Transverse colon (tissue), 4 donors: ENCODE results near the gene TMEM208. TPM values are rescaled to one million over a fixed set of nuclear protein-coding genes. Genes with fewer than 3 reads are reported as not detected.

ENCODE experiments used
- DNase-seq: peaks from one replicate; pipeline ENCODE4 v3.0.0-alpha.2; 2019
- H3K27ac ChIP-seq, 4 donors: fragments of 200-600 bp; sonication (generic); 2 replicates each; pipeline ENCODE4 v1.5.1; 2016 to 2018; ENCODE audit warnings: inconsistent platforms in 4 of 4
- H3K27me3 ChIP-seq: fragments of 200-600 bp; sonication (generic); 2 replicates; pipeline ENCODE4 v1.5.1; 2017; ENCODE audit warnings: inconsistent platforms
- H3K36me3 ChIP-seq, 4 donors: fragments of 200-600 bp; sonication (generic); 2 replicates each; pipeline ENCODE4 v1.5.1; 2017 to 2019; ENCODE audit warnings: inconsistent platforms in 4 of 4
- H3K4me1 ChIP-seq, 4 donors: fragments of 200-600 bp; sonication (generic); 2 replicates each; pipeline ENCODE4 v1.5.1; 2017 to 2020; ENCODE audit warnings: inconsistent platforms in 4 of 4
- H3K4me3 ChIP-seq, 4 donors: fragments of 200-600 bp; sonication (generic); 1 replicate in 1 of 4; 2 replicates in 3 of 4; pipeline versions ENCODE4 v1.5.1 to v1.6.1; 2017 to 2019; ENCODE audit warnings: inconsistent platforms in 4 of 4
- H3K9me3 ChIP-seq, 2 donors: fragments of 200-600 bp; sonication (generic); 2 replicates each; pipeline ENCODE4 v1.5.1; 2017 to 2019; ENCODE audit warnings: inconsistent platforms in 2 of 2
- EP300 ChIP-seq: sonication (generic); formaldehyde crosslinking; IDR thresholded peaks from one replicate; pipeline ENCODE4 v1.6.1; 2017; ENCODE audit warnings: antibody characterized with exemption, low read depth
- POLR2A ChIP-seq: fragments of 450-650 bp; IDR thresholded peaks from one replicate; pipeline ENCODE4 v1.6.1; 2016; ENCODE audit warnings: antibody characterized with exemption, mild to moderate bottlenecking, moderate library complexity
- POLR2AphosphoS5 ChIP-seq, 3 donors: sonication (generic); formaldehyde crosslinking; IDR thresholded peaks; one replicate each; pipeline ENCODE4 v1.6.1; 2016; ENCODE audit warnings: antibody characterized with exemption in 3 of 3
- WGBS, 2 donors: methylation state at CpG; one replicate each; pipeline ENCODE4 v1.1.5; 2018; ENCODE audit warnings: low coverage in 1 of 2; 5-methylcytosine and 5-hydroxymethylcytosine counted together
- in situ Hi-C, 4 donors: fragments of 200-750 bp; cut with MboI; loops; one replicate each; pipeline versions ENCODE4 v1.15.0 to v1.15.1; 2017; ENCODE audit warnings: low sequenced_read_pairs in 3 of 4, low pct_ligation_motif_present in 1 of 4, low pct_unique_long_range_greater_than_20kb in 1 of 4
- intact Hi-C: fragments of 100-400 bp; cut with DNase I; formaldehyde crosslinking; loops from one replicate; pipeline ENCODE4 v1.15.1; 2023; ENCODE audit warnings: low total_unique reads
- total RNA-seq, 4 donors: library from RNA; depleted of rRNA; stranded (reverse); fragments of >200 nt; gene quantifications; one replicate each; pipeline ENCODE4 v1.1.0, GENCODE V29; 2016
- TF ChIP-seq, protein P1 (sequence below), 5 experiments: fragments of 200-600 bp in 3 of 5; fragments of 450-650 bp in 2 of 5; sonication (generic) in 3 of 5; IDR thresholded peaks; 1 replicate in 2 of 5; 2 replicates in 3 of 5; pipeline ENCODE4 v1.5.1; 2016 to 2017; ENCODE audit warnings: antibody characterized with exemption in 5 of 5, inconsistent platforms in 3 of 5, mild to moderate bottlenecking in 2 of 5, moderate library complexity in 1 of 5

Gene TMEM208
- total RNA-seq, 4 donors from 2014 or later = 29.5 to 50.2 (median 39.3) TPM; not detected in 1

DNA sequence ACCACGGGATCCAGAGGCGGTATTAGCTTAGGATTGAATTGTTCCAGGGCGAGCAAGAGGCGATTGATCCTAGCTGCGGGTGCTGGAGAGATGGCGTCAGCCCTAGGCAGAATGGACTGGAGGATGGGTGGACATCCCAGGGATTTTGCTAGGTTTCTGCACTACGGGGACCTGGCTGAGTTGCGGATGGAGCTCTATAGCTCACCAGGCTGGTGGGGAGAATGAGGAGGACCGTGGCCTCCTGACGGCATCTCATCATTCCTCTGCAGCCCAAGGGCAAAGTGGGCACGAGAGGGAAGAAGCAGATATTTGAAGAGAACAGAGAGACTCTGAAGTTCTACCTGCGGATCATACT, 614 bp downstream of the TMEM208 start:
- Histone ChIP-seq H3K4me1 (peaks cover 7 to 21% (median 16%) of the 10 kb centered on the region in 4 donors), H3K27ac (peak overlapping the region; percentile 82 to 86 (median 84)), H3K27me3 (no peaks in the 10 kb centered on the region), H3K9me3 (no peaks in the 10 kb centered on the region), H3K4me3 (peak overlapping the region; percentile 68 to 94 (median 82)), H3K36me3 (peaks cover 0 to 18% (median 9%) of the 10 kb centered on the region in 4 donors)
- no peak for DNase-seq
- intact Hi-C loops = no loop called here
- in situ Hi-C loops = no loop called here
- WGBS, 2 donors = 10% methylated on average over 12 of the region's 12 CpGs; no CpG with 5 or more reads in 1 of the 2 donors
- no peak for TF ChIP-seq EP300
- TF ChIP-seq POLR2A = no peak
- no peak for TF ChIP-seq POLR2AphosphoS5 (IDR thresholded peaks at IDR 0.05)
- TF ChIP-seq, protein P1, sequence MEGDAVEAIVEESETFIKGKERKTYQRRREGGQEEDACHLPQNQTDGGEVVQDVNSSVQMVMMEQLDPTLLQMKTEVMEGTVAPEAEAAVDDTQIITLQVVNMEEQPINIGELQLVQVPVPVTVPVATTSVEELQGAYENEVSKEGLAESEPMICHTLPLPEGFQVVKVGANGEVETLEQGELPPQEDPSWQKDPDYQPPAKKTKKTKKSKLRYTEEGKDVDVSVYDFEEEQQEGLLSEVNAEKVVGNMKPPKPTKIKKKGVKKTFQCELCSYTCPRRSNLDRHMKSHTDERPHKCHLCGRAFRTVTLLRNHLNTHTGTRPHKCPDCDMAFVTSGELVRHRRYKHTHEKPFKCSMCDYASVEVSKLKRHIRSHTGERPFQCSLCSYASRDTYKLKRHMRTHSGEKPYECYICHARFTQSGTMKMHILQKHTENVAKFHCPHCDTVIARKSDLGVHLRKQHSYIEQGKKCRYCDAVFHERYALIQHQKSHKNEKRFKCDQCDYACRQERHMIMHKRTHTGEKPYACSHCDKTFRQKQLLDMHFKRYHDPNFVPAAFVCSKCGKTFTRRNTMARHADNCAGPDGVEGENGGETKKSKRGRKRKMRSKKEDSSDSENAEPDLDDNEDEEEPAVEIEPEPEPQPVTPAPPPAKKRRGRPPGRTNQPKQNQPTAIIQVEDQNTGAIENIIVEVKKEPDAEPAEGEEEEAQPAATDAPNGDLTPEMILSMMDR (IDR thresholded peaks at IDR 0.05) = no peak

DNA sequence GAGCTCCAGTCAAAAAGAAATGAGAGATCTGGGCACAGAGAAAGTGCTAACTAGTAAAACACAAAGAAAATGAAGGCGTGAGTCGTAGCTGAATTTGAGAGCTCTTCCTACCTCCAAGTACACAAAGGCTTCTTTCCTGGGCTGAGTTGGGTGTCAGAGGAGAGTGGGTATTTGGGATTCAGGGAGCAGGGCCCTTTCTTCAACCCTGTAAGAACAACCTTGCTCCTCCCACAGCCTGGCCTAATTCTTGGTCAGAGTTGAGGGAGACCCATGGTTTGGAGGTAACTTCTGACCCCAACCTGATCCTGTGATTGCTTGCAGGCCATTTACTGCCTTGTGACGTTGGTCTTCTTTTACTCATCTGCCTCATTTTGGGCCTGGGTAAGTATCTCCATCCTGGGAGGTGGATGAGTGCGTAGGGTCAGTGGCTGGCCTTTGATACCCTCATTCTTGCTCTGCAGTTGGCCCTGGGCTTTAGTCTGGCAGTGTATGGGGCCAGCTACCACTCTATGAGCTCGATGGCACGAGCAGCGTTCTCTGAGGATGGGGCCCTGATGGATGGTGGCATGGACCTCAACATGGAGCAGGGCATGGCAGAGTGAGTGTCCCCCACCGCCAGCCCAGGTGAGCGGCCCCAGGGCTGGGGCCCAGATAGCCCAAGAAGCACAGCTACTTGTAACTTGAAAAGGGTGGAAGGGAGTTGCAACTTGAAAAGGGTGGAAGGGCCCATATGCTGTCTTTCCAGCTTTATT, 1.3 kb downstream of the TMEM208 start:
- DNase-seq = no peak
- no peaks in the 10 kb centered on the region for H3K9me3 ChIP-seq
- peak overlapping the region in 1 of 4 donors; percentile 86 for H3K27ac ChIP-seq
- H3K4me1 ChIP-seq = peaks cover 7 to 21% (median 16%) of the 10 kb centered on the region in 4 donors
- WGBS, 2 donors = 81 to 86% methylated on average over 4 to 9 of the region's 9 CpGs
- H3K4me3 ChIP-seq = peak overlapping the region in 1 of 4 donors; percentile 93
- TF ChIP-seq, protein P1 (IDR thresholded peaks at IDR 0.05) = no peak
- TF ChIP-seq EP300 (no peak), POLR2A (no peak), POLR2AphosphoS5 (IDR thresholded peaks at IDR 0.05) (no peak)
- H3K36me3 ChIP-seq = peaks cover 0 to 18% (median 9%) of the 10 kb centered on the region in 4 donors
- in situ Hi-C loops = no loop called here
- H3K27me3 ChIP-seq = no peaks in the 10 kb centered on the region
- intact Hi-C loops = no loop called here

DNA sequence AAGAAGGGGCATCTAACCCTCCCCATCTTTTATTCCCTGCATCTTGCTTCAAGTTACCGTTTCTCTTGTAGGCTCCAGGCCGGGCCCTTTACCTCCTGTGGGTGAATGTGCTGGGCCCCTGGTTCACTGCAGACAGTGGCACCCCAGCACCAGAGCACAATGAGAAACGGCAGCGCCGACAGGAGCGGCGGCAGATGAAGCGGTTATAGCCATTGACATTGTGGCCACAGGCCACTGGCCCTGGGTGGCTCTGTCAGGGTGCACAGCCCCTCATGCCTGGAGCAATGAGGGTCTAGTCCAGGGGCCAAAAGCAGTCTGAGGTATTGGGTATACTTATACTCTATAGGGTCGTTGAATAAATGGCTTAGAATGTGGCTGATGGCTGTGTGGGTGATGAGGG, 2.0 kb downstream of the TMEM208 start:
- intact Hi-C loops (no loop called here), in situ Hi-C loops (no loop called here)
- TF ChIP-seq POLR2A = no peak
- TF ChIP-seq, protein P1 (IDR thresholded peaks at IDR 0.05) = no peak
- no peak for TF ChIP-seq POLR2AphosphoS5 (IDR thresholded peaks at IDR 0.05)
- no peak for TF ChIP-seq EP300
- Histone ChIP-seq H3K4me3 (no peak overlapping the region), H3K36me3 (peaks cover 0 to 18% (median 9%) of the 10 kb centered on the region in 4 donors), H3K4me1 (peaks cover 7 to 21% (median 16%) of the 10 kb centered on the region in 4 donors), H3K27ac (no peak overlapping the region), H3K9me3 (no peaks in the 10 kb centered on the region), H3K27me3 (no peaks in the 10 kb centered on the region)
- no peak for DNase-seq
- WGBS, 2 donors = 50 to 78% methylated on average over 1 to 9 of the region's 9 CpGs

DNA sequence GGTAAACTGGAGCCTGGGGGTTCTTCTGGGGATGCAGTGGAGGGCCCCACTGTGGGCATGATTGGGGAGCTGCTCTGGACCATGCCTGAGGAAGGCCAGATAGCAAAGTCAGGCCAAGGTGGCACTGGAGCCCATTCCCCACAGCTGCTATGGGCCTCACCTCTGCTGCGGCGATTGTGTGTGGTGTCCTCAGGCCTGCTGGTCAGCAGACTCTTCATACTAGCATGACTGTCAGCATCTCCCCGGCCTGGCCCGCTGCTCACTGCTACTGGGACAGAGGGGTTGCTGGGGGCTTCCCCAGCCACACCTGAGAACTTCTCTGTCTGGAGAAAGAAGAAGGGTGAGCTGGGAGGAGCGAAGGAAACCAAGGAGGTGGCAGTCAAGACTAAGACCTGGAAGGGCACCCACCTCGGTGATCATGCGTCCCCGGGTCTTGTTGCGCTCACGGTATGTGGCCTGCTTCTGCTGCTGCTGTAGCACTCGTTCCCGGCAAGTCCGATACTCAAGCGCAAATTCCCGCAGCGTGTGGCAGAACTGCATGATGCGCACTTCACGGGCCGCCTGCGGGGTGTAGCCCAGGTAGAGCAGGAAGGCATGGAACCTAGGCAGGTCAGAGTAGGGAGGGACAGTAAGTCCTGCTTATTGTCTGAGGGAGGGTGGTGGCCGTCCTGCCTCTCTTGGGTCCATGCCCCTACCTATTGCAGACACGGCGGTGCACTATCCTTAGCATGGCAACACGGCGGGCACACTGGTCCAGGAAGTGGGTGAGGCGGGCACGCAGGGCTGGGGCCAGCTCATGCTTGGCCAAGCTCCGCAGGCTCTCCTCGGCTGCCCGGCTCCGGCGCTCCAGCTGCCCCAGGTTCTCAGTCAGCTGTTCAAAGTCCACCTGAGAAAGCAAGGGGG, 3.2 kb downstream of the TMEM208 start:
- no peak for DNase-seq
- Histone ChIP-seq H3K9me3 (no peaks in the 10 kb centered on the region), H3K4me1 (peaks cover 7 to 21% (median 16%) of the 10 kb centered on the region in 4 donors), H3K27ac (no peak overlapping the region), H3K4me3 (no peak overlapping the region), H3K27me3 (no peaks in the 10 kb centered on the region), H3K36me3 (peaks cover 0 to 23% (median 9%) of the 10 kb centered on the region in 4 donors)
- intact Hi-C loops (no loop called here), in situ Hi-C loops (no loop called here)
- WGBS, 2 donors = 92% methylated on average over 32 of the region's 32 CpGs; no CpG with 5 or more reads in 1 of the 2 donors
- TF ChIP-seq POLR2AphosphoS5 (IDR thresholded peaks at IDR 0.05) = peak in 1 of 3 donors; percentile 5
- no peak for TF ChIP-seq EP300
